SK-N-MC (cell line): ENCODE results near the gene MAN1B1.

Experiments
- EZH2 ChIP-seq: fragments of 200-600 bp; sonication (generic); IDR thresholded peaks from one replicate; pipeline ENCODE4 v1.6.1; 2017; ENCODE audit warnings: antibody characterized with exemption
- POLR2AphosphoS5 ChIP-seq: IDR thresholded peaks from 2 replicates; pipeline ENCODE4 v1.6.1; 2012; ENCODE audit warnings: mild to moderate bottlenecking, low read depth, low read length, borderline replicate concordance

DNA sequence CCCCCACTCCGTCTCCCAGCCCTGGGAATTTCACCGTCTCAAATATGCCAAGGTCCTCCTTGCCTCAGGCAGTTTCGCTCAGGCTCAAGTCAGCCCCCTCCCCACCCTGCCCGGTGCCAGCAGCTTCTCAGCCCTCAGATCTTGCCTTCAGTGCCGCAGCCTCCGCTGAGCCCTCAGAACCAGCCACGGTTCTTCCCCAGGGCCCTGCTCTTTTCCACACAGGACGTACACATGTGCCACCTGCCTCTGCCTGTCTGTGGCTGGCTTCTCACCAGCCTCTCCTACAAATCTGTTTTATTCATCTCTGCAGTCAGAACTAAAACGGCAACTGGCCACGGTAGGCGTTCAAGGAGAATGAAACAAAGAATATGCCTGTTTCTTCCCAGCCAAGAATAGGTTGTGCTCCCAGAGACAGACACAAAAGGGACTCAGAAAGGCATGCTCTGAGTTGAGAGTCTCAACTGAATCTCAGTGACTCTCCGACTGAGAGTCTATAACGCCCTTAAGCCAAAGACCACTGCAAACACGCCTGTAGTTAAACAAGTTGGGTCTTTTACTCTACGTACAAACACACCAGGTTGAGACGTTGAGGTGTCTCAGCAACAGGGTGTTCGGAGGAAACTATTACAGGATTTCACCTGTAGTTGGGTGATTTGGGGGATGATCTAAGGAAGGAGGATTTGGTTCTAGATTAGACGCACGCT is 41.5 kb downstream of the MAN1B1 start:
- TF ChIP-seq EZH2: no peak
- TF ChIP-seq POLR2AphosphoS5: no peak
